K562 treated with DMSO at 1 percent for 48 hours (cell line): ENCODE measurements around the gene CTDP1. TPM values are rescaled to one million over a fixed set of nuclear protein-coding genes. Genes with fewer than 3 reads are reported as not detected.

Experiments
- total RNA-seq: library from RNA; unstranded; fragments of 300-600 nt; gene quantifications from 2 replicates; pipeline ENCODE4 v1.2.3, GENCODE V29; 2022; ENCODE audit warnings: low replicate concordance; ENCODE audit errors: extremely low read depth

CTDP1 gene
- total RNA-seq: not detected in 2 replicates

GRCh38 chr18:79679552-79680099 is at the start of gene CTDP1:
Gene CTDP1, plus strand, starts transcription at chr18:79679803. Its CDS starts 145 bp downstream, at chr18:79679948.

GRCh38 chr18:79797518-79798345 is 118.1 kb downstream of the CTDP1 start, which contains the start of gene KCNG2:
Gene KCNG2, plus strand, starts transcription at chr18:79797938. Its CDS starts 65,730 bp downstream, at chr18:79863668.

Other genes with a start within 250 kb of the CTDP1 start
- gene KCNG2, start 118.1 kb downstream of the CTDP1 start, total RNA-seq: not detected in 2 replicates